KMS-11 (cell line): ENCODE results near the gene ANK3.

ENCODE experiments used
- H2AFZ ChIP-seq: fragments of 200-600 bp; sonication (generic); 2 replicates; pipeline ENCODE4 v1.6.1; 2016; ENCODE audit warnings: antibody characterized with exemption, mixed run types, low read depth
- H3K27ac ChIP-seq: fragments of 200-600 bp; sonication (generic); 2 replicates; pipeline ENCODE4 v1.6.1; 2016; ENCODE audit warnings: mild to moderate bottlenecking, mixed run types
- H3K27me3 ChIP-seq: fragments of 200-600 bp; sonication (generic); 2 replicates; pipeline ENCODE4 v1.6.1; 2017; ENCODE audit warnings: mild to moderate bottlenecking, low read depth, mixed run types, moderate library complexity; ENCODE audit not compliant: insufficient read depth
- H3K36me3 ChIP-seq: fragments of 200-600 bp; sonication (generic); 2 replicates; pipeline ENCODE4 v1.6.1; 2017; ENCODE audit warnings: mild to moderate bottlenecking, mixed run types; ENCODE audit not compliant: insufficient read depth
- H3K4me1 ChIP-seq: fragments of 200-600 bp; sonication (generic); 2 replicates; pipeline ENCODE4 v1.6.1; 2016; ENCODE audit warnings: mild to moderate bottlenecking, low read depth, mixed run types; ENCODE audit not compliant: poor library complexity, severe bottlenecking
- H3K4me2 ChIP-seq: fragments of 200-600 bp; sonication (generic); 2 replicates; pipeline ENCODE4 v1.7.0; 2016; ENCODE audit warnings: mild to moderate bottlenecking, mixed run types
- H3K4me3 ChIP-seq: fragments of 200-600 bp; sonication (generic); IDR thresholded peaks from 2 replicates; pipeline ENCODE4 v1.6.1; 2017; ENCODE audit warnings: low read depth, low read length, mixed read lengths; ENCODE audit not compliant: insufficient read depth
- H3K79me2 ChIP-seq: fragments of 200-600 bp; sonication (generic); 2 replicates; pipeline ENCODE4 v1.6.1; 2016; ENCODE audit warnings: low read depth, mixed run types; ENCODE audit not compliant: insufficient read depth
- H3K9ac ChIP-seq: fragments of 200-600 bp; sonication (generic); 2 replicates; pipeline ENCODE4 v1.6.1; 2016; ENCODE audit warnings: mild to moderate bottlenecking, mixed run types
- H4K20me1 ChIP-seq: fragments of 200-600 bp; sonication (generic); 2 replicates; pipeline ENCODE4 v1.6.1; 2016; ENCODE audit warnings: mild to moderate bottlenecking, mixed run types; ENCODE audit not compliant: insufficient read depth
- CTCF ChIP-seq: fragments of 200-600 bp; sonication (generic); conservative IDR thresholded peaks from 2 replicates; pipeline ENCODE4 v1.6.1; 2017; ENCODE audit warnings: low read depth, mild to moderate bottlenecking, antibody characterized with exemption, low read length, moderate library complexity, mixed read lengths

The ANK3 gene

GRCh38 chr10:60385399-60385738 is 4.3 kb downstream of the ANK3 start:
- no peak overlapping the region for H3K4me3 ChIP-seq
- H3K79me2 ChIP-seq = peaks cover 96% of the 10 kb centered on the region

GRCh38 chr10:60384708-60385398 is 4.8 kb downstream of the ANK3 start:
- H3K4me3 ChIP-seq = no peak overlapping the region
- H4K20me1 ChIP-seq = peaks cover 64% of the 10 kb centered on the region
- H2AFZ ChIP-seq = no peak overlapping the region
- 0 out of 2 replicates have a peak, but pooled peaks cover 5% of the 10 kb centered on the region for H3K36me3 ChIP-seq
- H3K9ac ChIP-seq = no peak overlapping the region
- peaks cover 96% of the 10 kb centered on the region for H3K79me2 ChIP-seq
- TF ChIP-seq CTCF = no peak
- no peak overlapping the region for H3K4me2 ChIP-seq
- H3K4me1 ChIP-seq = peaks cover 27% of the 10 kb centered on the region
- no peaks in the 10 kb centered on the region for H3K27me3 ChIP-seq
- no peak overlapping the region for H3K27ac ChIP-seq

More at GRCh38 chr10:60385399-60385738, 4.3 kb downstream of the ANK3 start:
- Histone ChIP-seq H3K9ac (no peak overlapping the region), H3K36me3 (0 out of 2 replicates have a peak, but pooled peaks cover 5% of the 10 kb centered on the region), H3K27me3 (no peaks in the 10 kb centered on the region), H3K4me1 (peaks cover 25% of the 10 kb centered on the region), H3K4me2 (no peak overlapping the region), H4K20me1 (peaks cover 65% of the 10 kb centered on the region), H2AFZ (no peak overlapping the region), H3K27ac (no peak overlapping the region)
- TF ChIP-seq CTCF = no peak

GRCh38 chr10:60384011-60384410 is 5.7 kb downstream of the ANK3 start:
- no peak overlapping the region for H3K9ac ChIP-seq
- peaks cover 58% of the 10 kb centered on the region for H4K20me1 ChIP-seq
- TF ChIP-seq CTCF = no peak
- no peak overlapping the region for H3K27ac ChIP-seq
- H2AFZ ChIP-seq = no peak overlapping the region
- H3K36me3 ChIP-seq = no peaks in the 10 kb centered on the region
- H3K27me3 ChIP-seq = no peaks in the 10 kb centered on the region
- H3K4me2 ChIP-seq = no peak overlapping the region
- peaks cover 96% of the 10 kb centered on the region for H3K79me2 ChIP-seq
- H3K4me3 ChIP-seq = no peak overlapping the region
- peaks cover 35% of the 10 kb centered on the region for H3K4me1 ChIP-seq

GRCh38 chr10:60382946-60383681 is 6.6 kb downstream of the ANK3 start:
- peaks cover 44% of the 10 kb centered on the region for H3K4me1 ChIP-seq
- H3K4me2 ChIP-seq = no peak overlapping the region

More at GRCh38 chr10:60382946-60383681, 6.6 kb downstream of the ANK3 start:
- Histone ChIP-seq H3K9ac (no peak overlapping the region), H2AFZ (no peak overlapping the region), H3K36me3 (no peaks in the 10 kb centered on the region; the same call in 1 of the 2 replicates), H3K79me2 (peaks cover 96% of the 10 kb centered on the region), H3K27ac (no peak overlapping the region), H3K27me3 (no peaks in the 10 kb centered on the region), H4K20me1 (peaks cover 61% of the 10 kb centered on the region), H3K4me3 (no peak overlapping the region)
- TF ChIP-seq CTCF = no peak
